HG03442 (cell line): Measurements from ENCODE around the gene PITPNC1.
"Not testable (repeated sequence)": the region's sequence is repeated elsewhere in the genome, so short reads cannot be mapped to it uniquely, and the experiment has no call there.

ENCODE experiments used
- ATAC-seq: cut with Tn5 transposase; IDR thresholded peaks from one replicate; pipeline ENCODE4 v1.9.1; 2021; ENCODE audit warnings: mild to moderate bottlenecking, moderate library complexity; ENCODE audit not compliant: unreplicated experiment

Gene PITPNC1

DNA sequence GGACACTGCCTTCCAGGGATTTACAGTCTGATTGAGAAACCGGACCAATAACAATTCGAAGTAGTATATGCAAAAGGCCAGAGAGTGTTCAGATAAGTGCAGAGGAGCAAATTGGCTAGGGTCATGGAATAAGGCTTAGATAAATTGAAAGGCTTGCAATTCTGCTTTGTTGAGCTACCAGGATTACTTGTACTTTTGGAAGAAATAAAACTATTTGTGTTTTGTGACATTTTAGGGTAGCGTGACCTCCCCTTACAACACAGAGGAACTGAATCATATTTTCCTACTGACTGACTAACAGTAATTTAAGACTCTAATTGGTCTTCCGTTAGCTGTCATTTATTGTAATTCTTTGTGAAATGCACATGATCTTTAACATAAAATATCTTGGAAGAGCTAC is 104.7 kb downstream of the PITPNC1 start:
- ATAC-seq: no peak

DNA sequence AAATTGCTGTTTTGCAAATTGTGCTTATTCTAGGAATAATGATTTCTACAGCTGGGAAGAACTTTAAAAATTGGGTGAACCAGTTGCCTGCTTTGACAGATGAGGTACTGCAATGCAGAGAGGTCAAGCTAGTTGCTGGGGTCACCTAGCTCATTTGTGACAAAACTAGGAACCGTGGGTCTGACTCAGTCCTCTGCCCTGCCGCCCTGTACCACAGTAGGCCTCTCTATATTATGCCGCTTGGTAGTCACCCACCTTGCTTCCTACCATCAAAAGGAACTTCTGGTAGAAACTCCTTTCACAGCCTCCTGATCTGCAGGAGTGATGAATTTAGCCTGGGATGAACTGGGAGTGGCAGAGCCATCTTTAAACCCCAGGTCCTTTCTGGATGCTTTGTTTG is 105.7 kb downstream of the PITPNC1 start:
- no peak for ATAC-seq

DNA sequence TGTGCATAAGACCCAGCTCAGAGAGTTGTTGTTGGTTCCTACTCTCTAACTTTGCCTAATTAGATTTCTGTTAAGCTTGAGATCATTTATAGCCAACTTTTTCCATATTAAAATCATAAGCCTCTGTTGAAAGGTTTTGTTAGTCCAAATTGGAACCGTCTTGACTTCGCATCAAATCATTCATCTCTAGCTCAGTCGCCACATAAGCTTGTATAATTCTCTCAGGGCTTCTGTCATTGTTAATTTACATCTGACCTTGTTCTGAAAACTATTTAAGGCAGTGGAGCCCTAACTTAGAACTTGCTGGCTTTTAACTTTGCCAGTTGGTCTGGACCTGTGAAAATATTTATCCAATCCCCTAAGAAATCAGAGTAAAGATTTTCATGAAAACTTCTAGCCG is 107.2 kb downstream of the PITPNC1 start:
- no peak for ATAC-seq

DNA sequence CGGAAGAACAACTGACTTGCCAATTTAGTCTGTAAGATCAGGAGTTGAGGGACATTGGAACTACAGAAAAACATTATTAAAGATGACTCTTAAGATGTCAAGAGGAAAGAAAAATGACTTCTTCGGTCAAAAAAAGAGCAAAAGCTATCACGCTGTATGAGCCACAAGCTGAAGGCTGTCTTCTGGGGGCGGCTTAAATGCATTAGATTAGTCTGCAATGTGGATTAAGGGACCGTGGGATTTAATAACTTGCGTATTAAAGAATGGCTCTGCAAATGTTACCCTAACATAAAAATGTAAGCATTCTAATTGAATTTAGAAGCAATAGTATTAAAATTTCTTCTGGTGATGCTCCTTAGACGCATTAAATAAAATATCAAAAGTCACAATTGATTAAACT is 108.6 kb downstream of the PITPNC1 start:
- no peak for ATAC-seq

DNA sequence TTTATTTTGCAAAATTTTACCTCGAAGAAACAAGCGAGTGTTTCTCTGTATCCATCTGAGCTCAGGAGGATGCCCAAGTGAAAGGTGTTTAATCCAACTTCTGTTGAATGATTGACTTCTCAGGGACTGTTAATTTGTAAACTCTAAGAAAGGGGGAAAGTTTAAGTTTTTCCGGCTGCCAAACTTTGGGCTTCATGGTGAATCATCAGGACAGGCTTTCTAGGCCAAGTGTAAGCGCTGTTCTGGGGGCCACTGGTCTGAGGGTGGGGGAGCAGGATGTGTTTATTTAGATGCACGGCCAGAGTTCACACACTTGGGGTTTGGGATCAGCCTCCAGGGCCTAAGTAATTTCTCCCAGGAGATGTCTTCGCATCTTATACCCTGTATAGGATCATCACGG is 110.4 kb downstream of the PITPNC1 start:
- ATAC-seq: no peak

DNA sequence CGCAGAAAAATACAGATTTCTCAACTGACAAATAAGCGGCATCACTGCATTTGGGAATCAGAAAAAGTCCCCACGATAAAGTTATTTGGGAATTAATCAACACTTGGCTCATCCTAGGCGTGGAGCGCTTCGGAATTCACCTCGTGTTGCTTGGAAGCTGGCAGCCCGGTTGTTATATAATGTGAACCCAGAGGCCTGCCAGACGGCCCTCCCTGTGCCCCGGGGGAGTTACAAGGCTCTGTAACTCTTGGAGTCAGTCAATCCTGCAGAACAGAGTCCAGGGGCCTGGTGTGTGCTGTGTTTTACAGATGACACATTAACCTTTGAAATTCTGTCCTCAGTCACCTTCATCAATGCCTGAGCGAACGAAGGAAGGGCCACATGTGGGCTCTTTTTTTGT is 111.1 kb downstream of the PITPNC1 start:
- ATAC-seq: no peak

DNA sequence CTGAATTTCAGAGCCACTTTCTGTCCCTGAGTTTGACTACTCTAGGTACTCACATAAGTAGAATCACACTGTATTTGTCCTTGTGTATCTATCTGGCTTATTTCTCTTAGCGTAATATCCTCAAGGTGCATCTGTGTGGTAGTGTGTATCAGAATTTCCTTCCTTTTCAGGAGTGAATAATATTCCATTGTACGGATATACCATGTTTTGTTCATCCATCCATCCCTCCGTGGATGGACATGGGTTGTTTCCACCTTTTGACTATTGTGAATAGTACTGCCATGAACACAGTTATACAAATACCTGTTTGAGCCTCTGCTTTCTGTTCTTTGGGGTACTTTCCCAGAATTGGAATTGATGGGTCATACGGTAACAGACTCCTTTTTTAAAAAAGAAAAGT is 111.7 kb downstream of the PITPNC1 start:
- ATAC-seq: no peak

DNA sequence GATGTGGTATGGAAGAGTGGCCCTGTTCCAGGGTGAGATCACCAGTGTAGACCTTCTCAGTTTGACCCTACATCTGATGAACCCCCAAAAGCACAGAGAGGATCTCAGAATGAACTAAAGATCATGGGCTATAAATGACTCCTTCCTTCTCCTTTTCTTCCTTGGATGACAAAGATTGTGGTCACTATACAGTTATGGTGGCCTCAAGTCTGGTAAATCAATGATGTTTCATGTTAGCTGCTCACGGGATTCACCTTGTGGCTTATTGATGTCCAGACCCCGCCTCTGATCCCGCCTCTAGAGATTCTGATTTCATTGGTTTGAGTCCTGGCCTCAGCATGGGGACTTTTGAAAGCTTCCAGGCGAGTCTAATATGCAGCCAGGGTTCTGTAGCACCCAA is 112.2 kb downstream of the PITPNC1 start:
- ATAC-seq: no peak

DNA sequence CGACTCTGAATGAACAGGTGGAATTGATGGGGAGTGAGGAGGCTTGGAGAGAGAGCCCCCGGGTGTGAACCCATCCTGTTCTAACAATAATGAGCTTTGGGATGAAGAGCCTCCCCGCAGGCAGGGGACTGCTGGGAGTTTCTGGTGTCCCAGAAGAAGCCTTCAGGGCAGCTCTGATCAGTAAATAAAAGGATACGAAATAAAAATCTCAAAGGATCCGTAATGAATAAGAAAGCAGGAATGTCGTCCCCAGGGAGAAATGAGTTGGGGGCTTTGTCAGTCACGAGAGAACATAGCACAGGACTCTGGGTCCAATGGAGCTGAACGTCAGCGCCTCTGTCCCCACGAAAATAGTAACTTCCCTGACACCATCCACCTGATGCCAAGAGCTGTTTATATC is 113.4 kb downstream of the PITPNC1 start:
- ATAC-seq: no peak

DNA sequence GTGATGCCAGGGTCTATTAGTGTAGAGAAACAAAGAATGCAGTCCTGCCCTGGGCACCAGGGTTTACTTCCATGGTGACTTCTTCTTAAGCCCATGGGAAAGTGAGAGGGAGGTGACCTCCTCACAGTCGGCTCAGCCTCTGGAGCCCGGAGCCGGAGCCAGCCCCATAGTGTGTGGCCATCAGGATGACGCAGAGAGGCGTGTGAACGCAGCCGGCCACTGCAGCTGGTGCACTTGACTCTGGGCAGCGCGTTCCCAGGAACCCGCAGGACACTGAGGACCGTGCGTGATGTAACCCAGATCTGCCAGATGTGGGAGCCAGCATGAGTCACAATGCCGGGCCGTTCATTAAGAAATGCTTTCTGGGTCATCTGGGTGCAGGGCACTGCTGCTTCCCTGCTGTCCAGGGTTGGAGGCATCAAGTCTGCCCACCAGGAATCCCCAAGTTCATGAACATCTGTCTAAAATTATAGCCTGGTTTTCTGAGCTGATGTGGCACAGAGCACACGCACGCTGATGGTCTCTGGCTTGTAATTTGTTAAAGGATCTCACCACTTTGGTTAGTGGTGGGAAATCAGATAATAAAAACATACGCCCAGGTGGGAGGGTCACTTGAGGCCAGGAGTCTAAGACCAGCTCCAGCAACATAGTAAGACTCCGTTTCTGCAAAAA is 114.1 kb downstream of the PITPNC1 start:
- no peak for ATAC-seq

DNA sequence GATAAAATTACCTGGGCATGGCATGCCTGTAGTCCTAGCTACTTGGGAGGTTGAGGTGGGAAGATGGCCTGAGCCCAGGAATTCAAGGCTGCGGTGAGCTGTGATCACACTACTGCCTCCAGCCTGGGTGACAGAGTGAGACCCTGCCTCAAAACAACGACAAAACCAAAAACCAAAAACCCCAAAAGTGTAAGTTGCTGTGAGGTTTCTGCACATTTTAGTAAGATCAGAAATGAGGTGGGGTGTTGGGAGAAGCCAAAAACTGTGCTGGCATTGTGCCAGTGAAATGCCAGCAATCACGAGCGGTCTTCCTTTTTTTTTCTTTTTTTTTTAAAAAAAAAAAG is 114.6 kb downstream of the PITPNC1 start:
- ATAC-seq: no peak

DNA sequence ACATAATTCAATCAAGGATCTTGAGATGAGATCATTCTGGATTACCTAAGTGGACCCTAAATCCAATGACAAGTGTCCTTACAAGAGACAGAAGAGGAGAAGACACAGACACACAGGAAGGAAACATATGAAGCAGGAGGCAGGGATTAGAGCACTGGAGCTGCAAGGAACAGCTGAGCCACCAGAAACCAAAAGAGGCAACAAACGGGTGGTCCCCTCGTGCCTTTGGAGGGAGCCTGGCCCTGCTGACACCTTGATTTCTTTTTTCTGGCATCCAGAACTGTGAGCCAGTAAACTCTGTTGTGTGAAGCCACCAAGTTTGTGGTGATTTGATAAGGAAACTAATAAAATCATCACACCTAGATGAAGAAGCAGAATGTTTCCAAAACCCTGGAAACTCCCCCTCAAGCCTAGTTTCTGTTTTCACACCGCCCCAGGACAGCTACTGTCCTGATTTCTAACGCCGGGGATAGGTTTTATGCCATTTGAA is 115.2 kb downstream of the PITPNC1 start:
- ATAC-seq: no peak

DNA sequence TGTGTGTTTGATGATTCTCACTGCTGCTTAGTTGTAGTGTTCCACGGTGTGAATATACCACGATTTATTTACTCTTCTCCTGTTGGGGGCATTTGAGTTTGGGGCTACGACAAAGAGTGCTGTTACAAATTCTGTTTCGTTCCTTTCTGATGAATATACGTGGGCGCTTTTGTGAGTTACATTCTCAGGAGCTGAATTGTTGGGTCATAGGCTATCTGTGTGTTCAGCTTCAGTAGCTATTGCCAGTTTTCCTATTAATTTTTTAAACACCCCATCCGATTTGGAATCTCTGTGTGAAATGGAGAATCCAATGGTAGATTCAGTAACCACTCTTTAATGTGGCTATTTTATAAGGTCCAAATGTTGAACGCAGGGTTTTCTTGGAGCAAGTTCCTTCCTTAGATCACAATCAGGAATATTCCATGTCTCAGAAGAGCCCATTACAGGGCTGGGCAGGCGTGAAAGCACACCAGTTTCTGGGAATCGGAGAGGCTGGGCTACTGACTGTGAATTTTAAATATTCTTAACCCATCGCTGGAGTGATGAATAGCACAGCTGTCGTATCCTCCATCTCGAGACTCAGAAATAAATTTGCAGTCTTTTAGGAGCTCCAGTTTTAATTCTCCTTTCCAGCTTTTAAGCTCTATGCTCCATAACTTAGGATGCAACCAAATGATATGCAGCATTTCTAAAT is 115.9 kb downstream of the PITPNC1 start:
- ATAC-seq: no peak

DNA sequence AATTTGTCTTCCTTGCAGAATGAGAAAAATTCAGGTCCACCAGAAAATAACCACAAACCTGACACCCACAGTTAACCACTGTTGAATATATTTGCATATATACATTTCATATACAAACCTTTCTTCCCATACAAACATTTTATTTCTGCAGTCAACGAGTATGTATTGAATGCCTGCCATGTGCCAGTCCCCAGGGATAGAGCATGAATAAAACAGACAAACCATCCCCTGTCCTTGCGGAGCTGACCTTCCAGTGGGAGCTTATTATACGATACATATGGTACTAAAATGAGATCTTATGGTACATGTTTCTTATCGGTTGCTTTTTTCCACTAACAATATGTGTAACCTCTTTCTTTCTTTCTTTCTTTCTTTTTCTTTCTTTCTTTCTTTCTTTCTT is 116.7 kb downstream of the PITPNC1 start:
- no peak for ATAC-seq

DNA sequence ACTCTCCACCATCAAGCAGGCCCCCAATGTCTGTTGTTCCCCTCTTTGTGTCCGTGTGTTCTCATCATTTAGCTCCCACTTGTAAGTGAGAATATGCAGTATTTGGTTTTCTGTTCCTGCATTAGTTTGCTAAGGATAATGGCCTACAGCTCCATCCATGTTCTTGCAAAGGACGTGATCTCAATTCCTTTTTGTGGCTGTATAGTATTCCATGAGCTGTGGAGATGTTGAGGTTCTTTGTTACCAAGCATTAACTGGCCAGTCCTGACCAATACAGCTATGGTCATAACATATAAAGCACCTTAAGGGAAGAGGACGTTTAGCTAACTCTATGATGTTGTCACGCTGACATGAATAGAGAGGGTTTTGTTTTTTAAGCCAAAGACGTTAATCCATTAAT is 118.5 kb downstream of the PITPNC1 start:
- not testable (repeated sequence) for ATAC-seq

DNA sequence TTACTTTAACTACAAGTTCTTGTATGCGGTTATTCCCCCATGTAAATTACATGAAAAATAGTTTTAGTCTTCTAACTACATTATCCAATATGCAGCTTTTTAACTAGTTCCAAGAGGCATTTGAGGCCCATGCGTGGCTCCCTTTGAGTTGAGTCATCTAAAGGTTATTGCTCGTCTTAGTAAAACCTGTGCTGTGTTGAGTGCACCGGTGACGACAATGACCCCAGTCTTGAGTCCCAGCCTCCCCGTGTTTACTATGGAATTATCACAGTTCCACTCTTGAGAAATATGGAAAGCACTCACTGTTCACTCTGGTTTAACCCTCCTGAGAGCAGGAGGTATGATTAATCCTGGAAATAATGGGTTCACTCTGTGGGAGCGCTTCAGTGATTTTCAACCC is 119.2 kb downstream of the PITPNC1 start:
- no peak for ATAC-seq

DNA sequence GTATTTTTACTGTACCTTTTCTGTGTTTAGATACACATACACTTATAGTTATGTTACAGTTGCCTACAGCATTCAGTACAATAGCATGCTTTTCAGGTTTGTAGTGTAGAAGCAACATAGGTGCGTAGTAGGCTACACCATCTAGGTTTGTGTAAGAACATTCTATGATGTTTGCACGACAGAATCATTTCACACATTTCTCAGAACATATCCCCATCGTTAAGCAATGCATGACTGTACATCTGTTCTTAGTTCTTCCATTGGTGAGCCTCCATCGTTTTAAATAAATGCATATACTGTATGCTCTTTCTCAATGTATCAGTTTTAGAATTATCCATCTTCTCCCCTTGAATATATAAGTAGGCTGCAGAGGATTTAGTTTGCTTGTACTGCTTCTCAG is 122.6 kb downstream of the PITPNC1 start:
- no peak for ATAC-seq

DNA sequence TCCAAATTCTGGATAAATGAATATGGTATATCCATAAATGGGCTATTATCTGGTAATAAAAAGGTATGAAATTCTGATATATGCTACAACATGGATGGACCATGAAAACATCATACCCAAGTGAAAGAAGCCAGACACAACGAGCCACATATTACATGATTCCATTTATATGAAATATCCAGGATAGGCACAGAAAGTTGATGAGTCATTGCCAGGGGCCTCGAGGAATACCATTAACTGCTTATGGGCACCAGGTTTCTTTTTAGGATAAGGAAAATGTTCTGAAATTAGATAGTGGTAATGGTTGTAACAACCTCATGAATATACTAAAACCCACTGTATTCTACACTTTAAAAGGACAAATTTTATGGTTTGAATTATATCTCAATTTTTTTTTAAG is 123.2 kb downstream of the PITPNC1 start:
- ATAC-seq: no peak

DNA sequence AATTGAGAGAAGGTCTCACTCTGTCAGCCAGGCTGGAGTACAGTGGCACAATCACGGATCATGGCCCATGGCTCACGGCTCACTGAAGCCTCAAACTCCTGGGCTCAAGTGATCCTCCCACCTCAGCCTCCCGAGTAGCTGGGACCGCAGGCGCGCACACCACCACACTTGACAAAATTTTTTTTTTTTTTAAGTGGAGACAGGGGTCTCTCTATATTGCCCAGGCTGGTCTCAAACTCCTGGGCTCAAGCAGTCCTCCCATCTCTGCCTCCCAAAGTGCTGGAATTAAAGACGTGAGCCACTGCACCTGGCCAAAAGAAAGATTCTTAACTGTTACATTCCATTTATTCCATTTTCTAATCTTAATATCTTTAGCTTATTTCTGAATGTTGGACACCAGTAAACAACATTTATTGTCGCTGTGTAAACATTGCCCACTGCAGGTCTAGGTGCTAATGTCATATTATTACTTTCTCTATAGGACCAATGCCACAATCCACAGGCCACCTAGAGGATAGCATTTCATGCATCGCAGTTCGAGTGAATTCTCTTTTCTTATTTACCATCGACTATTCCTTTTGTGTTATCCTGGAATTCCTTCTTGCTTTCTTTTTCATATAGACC is 123.7 kb downstream of the PITPNC1 start:
- ATAC-seq: no peak

DNA sequence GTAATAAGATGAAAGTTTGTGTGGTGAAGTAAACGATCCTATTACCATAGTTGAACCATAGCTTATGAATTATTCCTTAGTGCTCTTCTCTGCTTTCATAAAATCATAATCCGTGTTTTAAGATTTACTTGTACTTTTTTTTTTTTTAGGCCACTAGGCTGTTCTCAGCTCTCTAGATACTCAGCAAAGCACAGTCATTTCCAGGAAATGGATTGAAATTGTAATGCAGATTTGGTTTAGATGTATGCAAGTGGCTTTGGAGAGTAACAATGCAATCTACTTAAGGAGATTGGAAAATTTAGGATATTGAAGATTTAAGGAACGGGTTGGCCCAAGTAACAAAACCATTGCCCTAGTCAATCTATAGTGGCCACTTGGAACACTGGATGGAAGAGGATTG is 125.1 kb downstream of the PITPNC1 start:
- no peak for ATAC-seq

DNA sequence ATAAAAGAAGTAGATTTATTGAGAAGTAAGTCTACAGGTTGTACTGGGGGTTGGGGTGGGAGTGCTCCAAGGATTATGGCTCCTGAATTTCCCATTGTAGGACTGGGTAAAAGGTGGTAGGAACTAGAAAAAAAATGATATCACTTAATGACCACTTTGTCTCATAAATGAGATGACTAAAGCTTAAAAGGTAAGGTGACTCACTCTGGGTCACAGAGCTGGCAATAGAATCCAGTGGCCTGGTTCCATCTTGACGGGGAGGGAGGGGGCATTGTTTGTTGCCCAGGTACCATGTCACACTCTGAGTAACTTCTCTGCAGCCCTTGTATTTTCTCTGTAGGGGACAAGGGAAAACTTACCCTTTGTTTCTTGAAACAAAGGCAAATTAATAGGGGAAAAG is 126.1 kb downstream of the PITPNC1 start:
- ATAC-seq: no peak

DNA sequence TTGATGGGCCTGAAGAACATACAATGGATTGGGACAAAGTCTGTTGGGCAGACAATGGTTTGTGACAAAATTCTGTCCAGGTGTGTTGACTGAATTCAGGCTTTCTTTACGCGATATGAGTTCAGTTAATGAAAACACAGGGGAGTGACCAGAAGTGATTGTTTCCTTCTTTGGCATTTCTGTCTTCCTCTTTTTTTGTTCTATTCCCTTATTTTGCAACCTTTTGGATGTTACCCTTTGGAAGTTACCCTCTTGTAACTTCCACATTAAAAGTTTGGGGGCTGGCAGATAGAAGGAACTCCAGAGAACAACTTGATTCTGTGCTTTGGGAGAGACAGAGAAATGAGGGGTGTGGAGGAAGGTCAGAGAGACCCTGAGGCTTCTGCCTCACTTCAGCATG is 126.7 kb downstream of the PITPNC1 start:
- ATAC-seq: no peak
